NT2/D1 (cell line): ENCODE data around the gene OR2AE1.
A peak's percentile ranks its signal among the peaks of the same experiment; 100 is the strongest.

ENCODE experiments used
- DNase-seq: peaks from one replicate; pipeline ENCODE4 v3.0.0-alpha.2; 2011; ENCODE audit warnings: low read depth, low spot score
- H3K27me3 ChIP-seq: 2 replicates; pipeline ENCODE4 v1.6.0; 2011; ENCODE audit warnings: mild to moderate bottlenecking; ENCODE audit not compliant: insufficient read length, insufficient read depth
- H3K36me3 ChIP-seq: 2 replicates; pipeline ENCODE4 v1.6.1; 2011; ENCODE audit warnings: mild to moderate bottlenecking, low read length, mixed read lengths; ENCODE audit not compliant: insufficient read depth, insufficient read length
- H3K4me1 ChIP-seq: 2 replicates; pipeline ENCODE4 v1.5.1; 2011; ENCODE audit not compliant: insufficient read depth, insufficient read length
- H3K4me3 ChIP-seq: 2 replicates; pipeline ENCODE4 v1.5.1; 2011; ENCODE audit warnings: low read depth; ENCODE audit not compliant: insufficient read length
- H3K9ac ChIP-seq: 2 replicates; pipeline ENCODE4 v1.6.0; 2011; ENCODE audit warnings: low read depth; ENCODE audit not compliant: insufficient read length
- H3K9me3 ChIP-seq: 2 replicates; pipeline ENCODE4 v1.5.1; 2011; ENCODE audit warnings: mild to moderate bottlenecking, low read length; ENCODE audit not compliant: insufficient read depth
- SUZ12 ChIP-seq: IDR thresholded peaks from 2 replicates; pipeline ENCODE4 v1.6.1; 2011; ENCODE audit not compliant: insufficient read length, insufficient read depth; ENCODE audit errors: extremely low read depth
- YY1 ChIP-seq: IDR thresholded peaks from 2 replicates; pipeline ENCODE4 v1.6.1; 2011; ENCODE audit not compliant: insufficient read length, insufficient read depth
- ZNF274 ChIP-seq: IDR thresholded peaks from 2 replicates; pipeline ENCODE4 v1.6.1; 2011; ENCODE audit warnings: mild to moderate bottlenecking, low read depth, low read length

The OR2AE1 gene, protein sequence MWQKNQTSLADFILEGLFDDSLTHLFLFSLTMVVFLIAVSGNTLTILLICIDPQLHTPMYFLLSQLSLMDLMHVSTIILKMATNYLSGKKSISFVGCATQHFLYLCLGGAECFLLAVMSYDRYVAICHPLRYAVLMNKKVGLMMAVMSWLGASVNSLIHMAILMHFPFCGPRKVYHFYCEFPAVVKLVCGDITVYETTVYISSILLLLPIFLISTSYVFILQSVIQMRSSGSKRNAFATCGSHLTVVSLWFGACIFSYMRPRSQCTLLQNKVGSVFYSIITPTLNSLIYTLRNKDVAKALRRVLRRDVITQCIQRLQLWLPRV

DNA sequence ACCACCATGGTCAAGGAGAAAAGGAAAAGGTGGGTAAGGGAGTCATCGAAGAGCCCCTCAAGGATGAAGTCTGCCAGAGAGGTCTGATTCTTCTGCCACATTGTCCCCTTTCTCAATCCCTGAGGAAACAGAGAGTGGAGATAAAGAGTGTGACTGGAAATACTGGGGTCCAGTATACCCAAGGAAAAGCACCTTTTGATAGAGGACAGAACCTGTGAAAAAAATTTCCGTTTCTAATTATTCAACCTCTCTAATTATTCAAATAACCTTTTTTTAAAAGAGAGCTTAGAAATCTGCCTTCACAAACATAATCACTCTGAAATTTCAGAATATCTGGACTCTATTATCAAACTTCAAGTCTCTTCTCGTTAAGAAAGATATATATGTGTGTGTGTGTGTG, at the start of gene OR2AE1:
TSS of gene OR2AE1 (minus strand) at position 101 of the 400 bp plus-strand sequence. CDS start at position 101, 0 bp downstream.
- Histone ChIP-seq H3K9ac (no peak within 1 kb of the TSS), H3K4me1 (no peaks in the 10 kb centered on the region), H3K36me3 (no peaks in the 10 kb centered on the region), H3K4me3 (no peak within 1 kb of the TSS), H3K27me3 (no peaks in the 10 kb centered on the region), H3K9me3 (no peaks in the 10 kb centered on the region)
- no peak for DNase-seq
- no peak for TF ChIP-seq SUZ12
- no peak for TF ChIP-seq YY1
- no peak for TF ChIP-seq ZNF274

- H3K36me3 ChIP-seq, result no peaks in the 10 kb centered on the region
- no peaks in the 10 kb centered on the region for H3K9me3 ChIP-seq
- H3K4me1 ChIP-seq, result no peaks in the 10 kb centered on the region
- DNase-seq, result no peak
- no peak overlapping the region for H3K9ac ChIP-seq
- H3K27me3 ChIP-seq, result peaks cover 6% of the 10 kb centered on the region
- no peak for TF ChIP-seq ZNF274
- no peak for TF ChIP-seq SUZ12
- no peak for TF ChIP-seq YY1
- H3K4me3 ChIP-seq, result no peak overlapping the region
These were observed 49.5 kb upstream of the OR2AE1 start for GRCh38 chr7:99926321-99926720.

GRCh38 chr7:99923200-99923599, 46.4 kb upstream of the OR2AE1 start:
- peaks cover 3% of the 10 kb centered on the region for H3K36me3 ChIP-seq
- H3K4me3 ChIP-seq, result no peak overlapping the region
- H3K9ac ChIP-seq, result no peak overlapping the region
- H3K27me3 ChIP-seq, result peaks cover under 1% of the 10 kb centered on the region
- TF ChIP-seq SUZ12 (no peak), YY1 (no peak), ZNF274 (no peak)
- H3K4me1 ChIP-seq, result no peaks in the 10 kb centered on the region
- DNase-seq, result no peak
- H3K9me3 ChIP-seq, result peaks cover 4% of the 10 kb centered on the region; the same call in 1 of the 2 replicates

- Histone ChIP-seq H3K36me3 (peaks cover 8% of the 10 kb centered on the region), H3K9ac (no peak overlapping the region), H3K4me1 (no peaks in the 10 kb centered on the region), H3K9me3 (peaks cover 4% of the 10 kb centered on the region; the same call in 1 of the 2 replicates), H3K4me3 (peak overlapping the region; percentile 63), H3K27me3 (no peaks in the 10 kb centered on the region)
- TF ChIP-seq YY1 (no peak), SUZ12 (no peak), ZNF274 (no peak)
- DNase-seq, result no peak
These were observed 43.3 kb upstream of the OR2AE1 start for GRCh38 chr7:99920149-99920548.

DNA sequence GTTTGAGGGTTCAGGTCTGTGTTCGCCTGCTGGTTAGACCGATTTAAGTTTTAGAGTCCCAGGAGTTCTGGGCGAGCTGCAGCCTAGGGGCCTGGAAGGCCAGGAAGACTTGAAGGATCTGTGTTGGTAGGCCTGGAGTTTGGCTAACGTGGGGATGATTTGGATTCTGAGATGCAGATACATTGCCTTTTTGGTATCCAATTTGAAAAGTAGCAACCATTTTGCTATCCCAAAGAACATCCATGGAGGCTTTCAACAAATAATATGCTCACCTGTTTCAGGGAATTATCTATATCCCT, 42.9 kb upstream of the OR2AE1 start:
- no peak for DNase-seq
- Histone ChIP-seq H3K9me3 (peaks cover 4% of the 10 kb centered on the region; the same call in 1 of the 2 replicates), H3K27me3 (no peaks in the 10 kb centered on the region), H3K9ac (peak overlapping the region; percentile 80), H3K4me3 (peak overlapping the region; percentile 63), H3K4me1 (no peaks in the 10 kb centered on the region), H3K36me3 (peaks cover 8% of the 10 kb centered on the region)
- TF ChIP-seq YY1 (no peak), SUZ12 (no peak), ZNF274 (no peak)

DNA sequence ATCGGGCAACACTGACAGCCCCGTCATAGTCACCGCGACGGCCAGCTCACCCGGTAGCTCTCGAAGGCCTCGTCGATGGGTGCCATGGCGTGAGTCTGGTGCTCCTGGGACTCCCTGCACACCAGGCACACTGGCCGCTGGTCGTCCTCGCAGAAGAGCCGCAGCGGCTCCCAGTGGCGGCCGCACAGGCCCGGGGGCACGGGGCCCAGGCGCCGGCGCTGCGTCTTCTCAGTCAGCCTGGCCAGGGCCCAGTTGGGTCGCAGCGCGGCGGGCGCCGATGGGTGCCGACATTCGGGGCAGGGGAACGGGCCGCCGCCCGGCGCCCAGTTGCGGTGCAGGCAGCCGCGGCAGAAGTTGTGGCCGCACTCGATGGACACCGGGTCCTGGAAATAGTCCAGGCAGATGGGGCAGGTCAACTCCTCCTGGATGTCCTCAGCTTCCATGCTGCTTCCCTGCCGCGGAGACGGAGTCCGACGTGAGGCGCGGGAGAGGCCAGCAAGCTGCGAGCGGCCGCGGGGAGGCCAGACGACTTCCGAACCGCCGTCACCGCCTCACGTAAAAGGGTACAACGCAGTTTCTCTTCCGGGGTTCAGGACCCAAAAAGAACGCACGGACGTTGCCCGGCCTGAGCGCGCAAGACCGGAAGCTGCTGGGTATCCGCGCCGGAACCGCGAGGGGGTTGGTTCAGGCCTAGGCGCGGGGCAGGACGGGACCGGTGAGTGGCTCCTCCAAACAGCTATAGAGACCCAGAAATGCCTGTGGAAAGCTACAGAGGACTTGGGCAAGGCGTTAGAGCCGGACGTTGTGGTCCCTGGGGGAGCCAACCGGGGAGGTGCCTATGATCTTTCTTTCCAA, 42.4 kb upstream of the OR2AE1 start, which contains the start of gene TRIM4:
TSS of gene TRIM4 (minus strand) at position 572 of the 855 bp plus-strand sequence. CDS start at position 443, 129 bp downstream.
- peak within 1 kb of the TSS; percentile 80 for H3K9ac ChIP-seq
- H3K4me1 ChIP-seq, result no peaks in the 10 kb centered on the region
- peak within 1 kb of the TSS; percentile 63 for H3K4me3 ChIP-seq
- peak; percentile 74 for DNase-seq
- peaks cover 4% of the 10 kb centered on the region; the same call in 1 of the 2 replicates for H3K9me3 ChIP-seq
- peaks cover 8% of the 10 kb centered on the region for H3K36me3 ChIP-seq
- no peaks in the 10 kb centered on the region for H3K27me3 ChIP-seq
- TF ChIP-seq SUZ12 (no peak), ZNF274 (no peak), YY1 (no peak)

GRCh38 chr7:99910976-99911375, 34.1 kb upstream of the OR2AE1 start:
- H3K4me3 ChIP-seq, result no peak overlapping the region
- DNase-seq, result no peak
- H3K9me3 ChIP-seq, result no peaks in the 10 kb centered on the region
- no peaks in the 10 kb centered on the region for H3K27me3 ChIP-seq
- H3K4me1 ChIP-seq, result no peaks in the 10 kb centered on the region
- H3K9ac ChIP-seq, result no peak overlapping the region
- H3K36me3 ChIP-seq, result peaks cover 4% of the 10 kb centered on the region
- no peak for TF ChIP-seq SUZ12
- no peak for TF ChIP-seq ZNF274
